Loucy (cell line): Measurements from ENCODE around the gene RAP2C.

Experiments
- CTCF ChIP-seq: fragments of 200-600 bp; sonication (generic); conservative IDR thresholded peaks from 2 replicates; pipeline ENCODE4 v1.5.1; 2014; ENCODE audit warnings: mild to moderate bottlenecking, antibody characterized with exemption, low read length
- EZH2phosphoT487 ChIP-seq: fragments of 200-600 bp; IDR thresholded peaks from 2 replicates; pipeline ENCODE4 v1.6.1; 2018; ENCODE audit warnings: antibody characterized with exemption, mild to moderate bottlenecking, moderate library complexity, borderline replicate concordance

DNA sequence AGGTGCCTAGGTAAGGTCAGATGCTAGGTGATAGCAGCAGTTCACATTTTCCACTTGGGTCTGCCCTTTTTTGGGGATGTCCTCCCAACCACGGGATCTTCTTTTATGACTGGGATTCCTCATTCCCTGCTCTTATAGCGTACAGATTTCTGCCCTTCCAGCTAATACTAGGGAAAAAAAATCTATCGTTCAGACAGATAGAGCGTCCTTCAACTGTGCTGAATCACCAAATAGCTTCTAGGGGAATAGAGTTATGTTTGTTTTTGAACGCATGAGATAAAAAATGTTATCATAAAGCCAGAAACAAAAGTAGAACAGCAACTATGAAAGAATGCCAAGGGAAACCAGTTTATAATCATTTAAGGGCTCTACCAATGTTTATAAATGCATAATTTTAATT lies 13.0 kb downstream of the RAP2C start:
- TF ChIP-seq CTCF (no peak), EZH2phosphoT487 (no peak)
